Measurements from ENCODE around the gene ZP3. TPM values are rescaled to one million over a fixed set of nuclear protein-coding genes. Genes with fewer than 3 reads are reported as not detected.
A peak's percentile ranks its signal among the peaks of the same experiment; 100 is the strongest.
"Not testable (repeated sequence)": the region's sequence is repeated elsewhere in the genome, so short reads cannot be mapped to it uniquely, and the experiment has no call there.

ZP3 gene
- total RNA-seq = 1.0 and 2.8 TPM in 2 replicates

DNA sequence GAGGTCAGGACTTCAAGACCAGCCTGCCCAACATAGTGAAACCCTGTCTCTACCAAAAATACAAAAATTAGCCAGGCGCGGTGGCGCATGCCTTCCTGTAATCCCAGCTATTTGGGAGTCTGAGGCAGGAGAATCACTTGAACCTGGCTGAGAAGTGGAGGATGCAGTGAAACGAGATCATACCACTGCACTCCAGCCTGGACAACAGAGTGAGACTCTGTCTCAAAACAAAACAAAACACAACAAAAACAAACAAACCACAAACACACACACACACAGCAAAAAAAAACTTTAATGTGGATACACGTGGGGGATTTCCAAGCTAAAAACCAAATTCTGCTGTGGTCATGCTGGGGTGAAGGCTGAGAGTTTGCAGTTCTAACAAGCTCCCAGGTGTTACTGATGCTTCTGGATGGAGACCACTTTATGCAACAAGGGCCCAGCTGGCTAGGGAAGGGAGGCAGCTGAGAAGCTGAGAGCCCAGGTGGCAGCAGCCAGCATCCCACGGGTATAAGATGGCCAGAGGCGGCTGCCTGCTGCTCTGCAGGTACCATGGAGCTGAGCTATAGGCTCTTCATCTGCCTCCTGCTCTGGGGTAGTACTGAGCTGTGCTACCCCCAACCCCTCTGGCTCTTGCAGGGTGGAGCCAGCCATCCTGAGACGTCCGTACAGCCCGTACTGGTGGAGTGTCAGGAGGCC, at the start of gene ZP3:
Gene ZP3 (plus strand): TSS at position 538 of the 699 bp plus-strand sequence. CDS start 15 bp downstream, at position 553.
- no peak for DNase-seq

DNA sequence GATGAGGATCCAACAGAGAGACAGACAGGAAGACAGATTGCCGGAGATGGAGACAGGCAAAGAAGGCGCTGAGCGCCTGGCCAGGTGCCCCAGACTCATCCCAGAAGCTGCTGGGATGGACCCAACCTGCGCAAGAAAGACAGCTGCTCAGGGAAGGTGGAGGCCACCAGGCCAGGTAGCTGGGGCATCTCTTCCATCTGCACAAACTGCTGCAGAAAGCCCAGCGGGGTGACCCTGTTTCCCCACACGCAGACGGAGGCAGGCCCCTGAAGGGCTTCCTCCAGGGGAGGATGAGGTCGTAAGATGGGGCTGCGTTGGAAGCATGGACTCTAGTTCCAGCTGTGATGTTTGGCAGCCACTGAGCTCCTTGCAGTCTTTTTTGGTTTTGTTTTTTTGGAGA, 49.5 kb upstream of the ZP3 start:
- no peak for DNase-seq

DNA sequence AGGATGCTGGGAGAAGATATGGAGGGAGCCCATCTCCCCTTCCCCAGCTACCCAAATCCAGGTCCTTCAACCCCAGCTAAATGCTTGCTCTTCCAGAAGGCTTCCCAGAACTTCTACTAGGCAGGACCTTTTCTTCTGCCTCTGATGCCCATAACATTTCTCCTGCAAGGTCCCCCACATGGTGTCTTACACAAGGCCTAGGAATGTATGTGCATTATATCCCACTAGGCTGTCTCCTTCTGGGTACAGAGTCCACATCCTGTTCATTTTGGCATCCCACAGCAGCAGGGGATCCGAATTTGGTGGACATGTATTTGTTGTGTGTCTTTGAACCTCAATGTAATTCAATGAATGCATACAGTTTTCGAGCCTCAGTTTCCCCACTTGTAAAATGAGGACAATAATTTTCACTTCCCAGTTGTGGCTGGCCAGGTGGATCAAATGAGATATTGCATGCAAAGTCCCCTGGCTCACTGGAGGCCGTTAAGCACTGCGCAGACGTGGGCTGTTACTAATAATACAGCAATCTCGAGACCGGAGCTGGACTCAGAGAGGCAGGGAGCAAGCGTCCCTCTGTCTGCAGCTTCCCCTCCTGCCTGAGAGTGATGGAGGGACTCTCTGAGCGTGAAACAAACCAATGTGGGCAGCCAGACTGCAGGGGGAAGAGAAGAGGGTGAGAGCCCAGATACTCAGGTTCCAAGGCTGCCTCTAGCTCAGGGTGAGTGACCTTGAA, 47.4 kb upstream of the ZP3 start:
- no peak for DNase-seq

DNA sequence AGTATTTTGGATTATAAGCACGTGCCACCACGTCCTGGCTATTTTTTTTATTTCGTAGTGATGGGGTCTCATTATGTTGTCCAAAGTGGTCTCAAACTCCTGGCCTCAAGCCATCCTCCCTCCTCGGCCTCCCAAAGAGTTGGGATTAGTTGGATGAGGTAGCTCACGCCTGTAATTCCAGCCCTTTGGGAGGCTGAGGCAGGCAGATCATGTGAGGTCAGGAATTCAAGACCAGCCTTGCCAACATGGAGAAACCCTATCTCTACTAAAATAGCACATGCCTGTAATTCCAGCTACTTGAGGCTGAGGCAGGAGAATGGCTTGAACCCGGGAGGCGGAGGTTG, 44.2 kb upstream of the ZP3 start:
- DNase-seq = no peak

DNA sequence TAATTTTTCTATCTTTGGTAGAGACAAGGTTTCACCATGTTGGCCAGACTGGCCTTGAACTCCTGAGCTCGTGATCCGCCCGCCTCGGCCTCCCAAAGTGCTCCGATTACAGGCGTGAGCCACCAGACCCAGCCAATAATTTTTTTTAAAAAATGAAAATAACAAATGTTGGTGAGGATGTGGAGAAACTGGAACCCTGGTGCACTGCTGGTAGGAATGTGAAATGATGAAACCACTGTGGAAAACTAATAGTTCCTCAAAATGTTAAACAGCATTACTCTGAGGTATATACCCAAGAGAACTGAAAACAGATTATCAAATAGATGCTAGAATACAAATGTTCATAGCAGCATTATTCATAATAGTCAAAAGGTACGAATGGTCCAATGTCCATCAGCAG, 42.9 kb upstream of the ZP3 start:
- DNase-seq = no peak

DNA sequence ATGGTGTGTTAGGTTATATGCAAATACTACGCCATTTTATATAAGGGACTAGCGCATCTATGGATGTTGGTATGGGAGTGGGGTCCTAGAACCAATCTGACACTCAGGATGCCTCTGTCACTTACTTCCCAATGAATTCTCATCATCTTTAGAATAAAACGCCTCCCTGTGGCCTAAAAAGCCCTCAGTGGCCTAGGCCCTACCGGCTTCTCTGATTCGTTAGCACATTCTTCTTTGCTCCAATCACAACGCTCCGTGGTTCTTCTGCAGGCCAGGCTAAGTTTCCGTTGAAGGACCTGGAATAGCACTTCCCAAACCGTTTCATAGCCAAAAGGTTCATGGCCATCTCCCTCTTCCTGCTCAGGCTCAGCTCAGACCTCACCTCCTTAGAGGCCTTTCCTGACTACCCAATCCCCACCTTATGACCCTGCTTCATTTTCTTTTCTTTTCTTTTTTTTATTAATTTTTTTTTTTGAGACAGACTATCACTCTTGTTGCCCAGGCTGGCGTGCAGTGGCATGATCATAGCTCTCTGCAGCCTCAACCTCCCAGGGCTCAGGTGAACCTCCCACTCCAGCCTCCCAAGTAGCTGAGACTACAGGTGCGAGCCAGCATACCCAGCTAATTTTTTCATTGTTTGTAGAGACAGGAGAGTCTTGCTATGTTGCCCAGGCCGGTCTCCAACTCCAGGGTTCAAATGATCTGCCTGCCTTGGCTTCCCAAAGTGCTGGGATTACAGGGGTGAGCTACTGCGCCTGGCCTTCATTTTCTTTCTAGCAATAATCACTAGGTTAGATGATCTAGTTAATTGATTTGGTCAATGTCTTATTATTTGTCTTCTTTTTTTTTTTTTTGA, 41.4 kb upstream of the ZP3 start:
- DNase-seq = peak; percentile 61

GRCh38 chr7:76386691-76387260, 38.0 kb upstream of the ZP3 start:
- no peak for DNase-seq

DNA sequence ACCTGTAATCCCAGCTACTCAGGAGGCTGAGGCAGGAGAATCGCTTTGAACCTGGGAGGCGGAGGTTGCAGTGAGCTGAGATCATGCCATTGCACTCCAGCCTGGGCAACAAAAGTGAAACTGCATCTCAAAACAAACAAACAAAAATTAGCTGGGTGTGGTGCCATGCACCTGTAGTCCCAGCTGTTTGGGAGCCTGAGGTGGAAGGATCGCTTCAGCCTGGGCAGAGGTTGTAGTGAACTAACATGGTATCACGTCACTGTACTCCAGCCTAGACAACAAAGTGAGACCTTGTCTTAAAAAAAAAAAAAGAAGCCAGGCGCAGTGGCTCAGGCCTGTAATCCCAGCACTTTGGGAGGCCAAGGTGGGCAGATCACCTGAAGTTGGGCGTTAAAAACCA, 37.0 kb upstream of the ZP3 start:
- not testable (repeated sequence) for DNase-seq

DNA sequence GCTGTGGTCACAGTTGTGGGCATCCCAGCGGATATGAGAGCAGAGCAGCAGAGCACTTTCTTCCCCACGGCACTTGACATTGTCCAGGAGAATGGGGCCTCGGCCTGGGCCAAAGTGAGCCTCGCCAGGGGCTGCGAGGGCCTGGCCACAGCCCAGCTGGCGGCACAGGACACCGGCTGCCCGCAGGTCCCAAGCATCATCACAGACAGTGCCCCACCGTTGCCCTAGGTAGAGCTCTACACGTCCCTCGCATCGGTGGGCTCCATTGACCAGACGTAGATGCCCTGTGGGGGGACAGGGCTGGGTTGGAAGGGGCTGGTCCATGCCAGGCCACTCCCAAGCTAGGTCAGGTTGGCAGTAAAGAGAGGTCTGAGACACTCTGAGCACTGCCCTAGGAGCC, 34.7 kb upstream of the ZP3 start:
- no peak for DNase-seq

GRCh38 chr7:76392531-76393115, 32.1 kb upstream of the ZP3 start:
- no peak for DNase-seq

DNA sequence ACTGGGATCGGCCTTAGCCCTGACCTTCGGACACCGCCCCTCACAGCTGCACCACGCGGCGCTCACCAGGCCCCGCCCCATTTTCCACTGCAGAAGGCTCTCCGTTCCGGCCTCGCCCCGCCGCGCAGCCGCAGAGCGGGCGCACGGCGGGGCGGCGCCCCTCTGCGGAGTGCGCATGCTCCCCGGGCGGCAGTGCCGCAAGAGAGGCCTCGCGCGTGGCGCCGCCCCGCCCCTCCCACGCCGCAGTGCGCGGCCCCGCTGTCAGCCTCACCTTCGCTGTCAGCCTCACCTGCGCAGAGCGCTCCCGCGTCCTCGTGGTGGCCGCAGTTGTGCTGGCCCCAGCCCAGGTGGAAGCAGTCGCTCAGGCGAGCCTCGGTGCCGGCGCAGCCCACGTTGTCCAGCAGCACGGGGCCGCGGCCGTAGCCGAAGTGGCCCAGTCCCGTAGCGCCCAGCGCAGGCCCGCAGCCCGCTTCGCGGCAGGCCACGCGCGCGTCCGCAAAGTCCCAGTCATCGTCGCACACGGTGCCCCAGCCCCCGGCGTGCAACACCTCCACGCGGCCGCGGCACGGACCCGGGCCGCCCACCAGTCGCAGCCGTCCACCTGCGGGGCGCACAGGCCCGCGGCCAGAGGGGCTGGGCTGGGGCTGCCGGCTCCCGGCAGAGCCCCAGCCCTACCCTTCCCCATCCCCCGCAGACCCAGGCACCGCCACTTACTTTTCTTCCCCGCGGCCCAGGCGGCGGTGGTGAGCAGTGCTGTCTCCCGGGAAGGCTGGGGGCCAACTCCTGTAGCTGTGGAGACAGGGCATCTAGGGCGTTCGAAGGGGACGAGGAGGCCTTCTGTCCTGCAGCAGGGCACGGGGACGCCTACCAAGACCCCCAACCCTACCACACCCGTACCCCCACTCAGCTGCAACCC, 31.4 kb upstream of the ZP3 start:
- peak; percentile 88 for DNase-seq

GRCh38 chr7:76394957-76395356, 29.8 kb upstream of the ZP3 start:
- DNase-seq = no peak

- not testable (repeated sequence) for DNase-seq
Measured at GRCh38 chr7:76395605-76395964, 29.2 kb upstream of the ZP3 start.

DNA sequence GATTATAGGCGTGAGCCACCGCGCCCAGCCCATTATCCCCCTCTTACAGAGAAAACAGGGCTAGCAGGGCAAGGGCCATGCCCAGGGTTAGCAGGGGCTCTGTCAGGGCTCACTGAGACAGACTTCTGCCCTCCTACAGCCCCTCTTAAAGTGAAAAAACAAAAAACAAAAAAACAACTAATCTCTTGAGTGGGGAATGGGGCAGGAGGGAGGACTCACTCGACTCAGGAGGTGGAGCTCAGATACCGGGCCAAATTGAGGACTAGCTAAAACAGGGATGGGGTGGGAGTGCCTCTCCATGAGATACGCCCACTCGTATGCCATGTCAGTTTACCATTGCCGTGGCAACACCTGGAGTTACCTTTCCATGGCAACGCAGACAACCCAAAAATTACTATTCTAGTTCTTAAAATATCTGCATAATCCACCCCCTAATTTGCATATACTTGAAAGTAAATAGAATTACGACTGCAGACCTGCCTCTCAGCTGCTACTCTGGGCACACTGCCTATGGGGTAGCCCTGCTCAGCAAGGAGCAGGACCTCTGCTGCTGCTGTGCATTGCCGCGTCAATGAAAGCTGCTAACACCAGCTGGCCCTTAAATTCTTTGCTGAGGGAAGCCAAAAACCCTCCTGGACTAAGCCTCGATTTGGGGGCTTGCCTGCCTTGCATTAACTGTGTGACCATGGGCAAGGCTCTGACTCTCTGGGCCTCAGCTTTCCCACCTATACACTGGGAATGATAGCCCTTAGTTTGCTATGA, 28.6 kb upstream of the ZP3 start:
- DNase-seq = no peak

DNA sequence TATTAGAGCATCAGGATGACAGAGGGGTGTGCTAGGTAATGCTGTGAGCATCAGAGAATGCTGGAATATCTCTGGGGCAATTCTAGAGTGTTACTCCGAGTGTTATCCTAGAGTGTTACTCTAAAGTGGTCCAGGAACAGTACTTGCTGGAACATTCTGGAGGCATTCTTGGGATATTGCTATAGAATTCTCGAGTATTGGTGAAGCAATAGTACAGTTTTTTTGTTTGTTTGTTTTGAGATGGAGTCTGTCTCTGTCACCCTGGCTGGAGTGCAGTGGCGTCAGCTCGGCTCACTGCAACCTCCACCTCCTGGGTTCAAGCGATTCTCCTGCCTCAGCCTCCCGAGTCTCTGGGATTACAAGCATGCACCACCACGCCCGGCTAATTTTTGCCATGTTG, 27.9 kb upstream of the ZP3 start:
- no peak for DNase-seq

DNA sequence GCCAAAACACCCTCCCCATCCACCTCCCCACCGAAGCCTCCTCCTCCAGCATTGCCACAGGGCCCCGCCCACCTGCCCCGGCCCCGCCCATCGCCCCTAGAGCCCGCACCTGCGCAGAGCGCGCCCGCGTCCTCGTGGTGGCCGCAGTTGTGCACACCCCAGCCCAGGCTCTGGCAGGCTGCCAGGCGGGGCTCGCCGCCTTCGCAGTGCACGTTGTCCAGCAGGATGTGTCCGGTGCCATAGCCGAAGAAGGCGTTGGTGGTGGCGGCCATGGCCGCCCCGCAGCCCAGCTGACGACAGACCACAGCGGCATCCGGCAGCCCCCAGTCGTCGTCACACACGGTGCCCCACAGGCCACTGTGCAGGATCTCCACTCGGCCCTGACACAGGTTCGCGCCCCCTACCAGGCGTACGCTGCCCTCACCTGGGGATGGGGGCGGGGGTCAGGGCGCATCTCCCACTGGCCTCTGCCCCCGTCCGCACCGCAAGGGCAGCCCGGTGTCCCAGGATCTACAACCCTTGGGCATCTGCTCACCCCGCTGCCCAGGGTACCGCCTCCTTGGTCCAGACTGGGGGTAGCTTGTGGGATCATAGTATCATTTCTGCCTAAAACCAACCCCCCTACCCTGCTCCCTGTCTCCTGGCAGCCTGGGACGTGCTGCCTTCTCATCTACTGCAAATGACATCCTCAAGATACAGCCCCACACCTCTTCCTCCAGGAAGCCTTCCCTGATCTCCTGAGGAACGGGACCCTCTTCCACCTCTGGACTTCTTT, 27.2 kb upstream of the ZP3 start:
- DNase-seq = peak; percentile 87

DNA sequence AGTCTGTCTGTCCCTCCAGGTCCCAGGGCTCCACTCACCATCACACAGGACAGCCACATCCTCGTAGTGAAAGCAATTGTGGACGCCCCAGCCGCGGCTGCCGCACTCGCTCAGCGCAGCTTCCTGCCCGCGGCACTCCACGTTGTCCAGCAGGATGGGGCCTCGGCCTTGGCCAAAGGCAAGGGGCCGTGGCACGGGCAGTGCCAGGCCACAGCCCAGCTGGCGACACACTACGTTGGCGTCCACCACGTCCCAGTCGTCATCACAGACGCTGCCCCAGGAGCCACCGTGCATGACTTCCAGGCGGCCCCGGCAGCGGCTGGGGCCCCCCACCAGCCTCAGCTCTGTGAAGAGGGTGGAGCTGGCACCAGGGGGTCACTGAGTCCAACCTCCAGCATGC, 24.5 kb upstream of the ZP3 start:
- no peak for DNase-seq

- DNase-seq = not testable (repeated sequence)
Measured at GRCh38 chr7:76403097-76403496, 21.7 kb upstream of the ZP3 start.

DNA sequence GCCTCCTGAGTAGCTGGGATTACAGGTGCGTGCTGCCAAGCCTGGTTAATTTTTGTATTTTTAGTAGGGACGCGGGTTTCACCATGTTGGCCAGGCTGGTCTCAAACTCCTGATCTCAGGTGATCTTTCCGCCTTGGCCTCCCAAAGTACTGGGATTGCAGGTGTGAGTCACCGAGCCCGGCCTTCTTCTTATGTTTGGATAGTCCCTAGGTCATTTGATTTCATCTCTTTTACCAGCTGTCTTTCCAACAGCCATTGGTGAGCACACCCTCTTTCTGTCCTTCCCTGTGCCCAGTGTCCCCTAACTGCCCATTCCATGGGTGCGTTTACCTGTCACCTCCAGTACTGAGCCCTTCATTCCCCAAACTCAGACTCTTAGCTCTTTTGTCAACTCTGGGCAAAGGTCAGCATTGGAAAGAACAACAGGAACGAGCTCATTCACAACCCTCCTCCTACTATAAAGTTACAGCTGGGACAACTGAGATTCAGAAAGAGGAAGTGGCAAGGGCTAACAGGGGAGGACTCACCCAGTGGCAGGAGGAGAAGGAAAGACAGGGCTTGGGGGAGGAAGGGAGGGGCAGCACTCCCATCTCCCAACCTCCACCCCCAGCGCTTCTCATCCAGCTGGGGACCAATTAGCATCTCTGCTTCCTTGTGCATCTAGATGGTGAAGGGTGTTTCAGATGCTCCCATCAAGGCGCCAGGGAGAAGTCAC, 20.8 kb upstream of the ZP3 start:
- no peak for DNase-seq

All from dermis blood vessel endothelial cell (primary cell).